Measurements from ENCODE around the gene MEN1.

The MEN1 gene

DNA sequence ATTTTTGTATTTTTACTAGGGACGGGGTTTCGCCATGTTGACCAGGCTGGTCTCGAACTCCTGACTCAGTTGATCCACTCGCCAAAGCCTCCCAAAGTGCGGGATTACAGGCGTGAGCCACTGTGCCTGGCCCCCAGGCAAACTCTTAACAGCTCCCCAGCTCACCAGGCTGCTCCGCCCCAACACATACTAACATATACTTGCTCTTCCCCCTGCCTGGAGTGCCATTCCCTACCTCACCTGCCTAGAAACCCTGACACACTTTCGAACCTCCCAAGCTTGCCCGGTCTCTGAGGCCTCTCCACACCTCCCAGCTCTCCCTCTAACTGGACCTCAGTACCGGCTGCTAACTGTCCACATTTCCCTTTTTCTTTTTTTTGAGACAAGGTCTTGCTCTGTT lies 15.8 kb downstream of the MEN1 start (continued):
- TF ChIP-seq, protein P1, sequence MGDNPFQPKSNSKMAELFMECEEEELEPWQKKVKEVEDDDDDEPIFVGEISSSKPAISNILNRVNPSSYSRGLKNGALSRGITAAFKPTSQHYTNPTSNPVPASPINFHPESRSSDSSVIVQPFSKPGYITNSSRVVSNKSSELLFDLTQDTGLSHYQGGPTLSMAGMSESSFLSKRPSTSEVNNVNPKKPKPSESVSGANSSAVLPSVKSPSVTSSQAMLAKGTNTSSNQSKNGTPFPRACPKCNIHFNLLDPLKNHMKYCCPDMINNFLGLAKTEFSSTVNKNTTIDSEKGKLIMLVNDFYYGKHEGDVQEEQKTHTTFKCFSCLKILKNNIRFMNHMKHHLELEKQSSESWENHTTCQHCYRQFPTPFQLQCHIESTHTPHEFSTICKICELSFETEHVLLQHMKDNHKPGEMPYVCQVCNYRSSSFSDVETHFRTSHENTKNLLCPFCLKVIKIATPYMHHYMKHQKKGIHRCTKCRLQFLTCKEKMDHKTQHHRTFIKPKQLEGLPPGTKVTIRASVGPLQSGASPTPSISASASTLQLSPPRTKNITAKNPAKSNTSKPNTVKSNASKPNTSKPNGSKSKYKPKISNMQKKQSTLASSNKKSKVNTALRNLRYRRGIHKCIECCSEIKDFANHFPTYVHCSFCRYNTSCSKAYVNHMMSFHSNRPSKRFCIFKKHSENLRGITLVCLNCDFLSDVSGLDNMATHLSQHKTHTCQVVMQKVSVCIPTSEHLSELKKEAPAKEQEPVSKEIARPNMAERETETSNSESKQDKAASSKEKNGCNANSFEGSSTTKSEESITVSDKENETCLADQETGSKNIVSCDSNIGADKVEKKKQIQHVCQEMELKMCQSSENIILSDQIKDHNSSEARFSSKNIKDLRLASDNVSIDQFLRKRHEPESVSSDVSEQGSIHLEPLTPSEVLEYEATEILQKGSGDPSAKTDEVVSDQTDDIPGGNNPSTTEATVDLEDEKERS (tag by site-specific recombination; IDR thresholded peaks at IDR 0.05) = no peak
- TF ChIP-seq, protein P2, sequence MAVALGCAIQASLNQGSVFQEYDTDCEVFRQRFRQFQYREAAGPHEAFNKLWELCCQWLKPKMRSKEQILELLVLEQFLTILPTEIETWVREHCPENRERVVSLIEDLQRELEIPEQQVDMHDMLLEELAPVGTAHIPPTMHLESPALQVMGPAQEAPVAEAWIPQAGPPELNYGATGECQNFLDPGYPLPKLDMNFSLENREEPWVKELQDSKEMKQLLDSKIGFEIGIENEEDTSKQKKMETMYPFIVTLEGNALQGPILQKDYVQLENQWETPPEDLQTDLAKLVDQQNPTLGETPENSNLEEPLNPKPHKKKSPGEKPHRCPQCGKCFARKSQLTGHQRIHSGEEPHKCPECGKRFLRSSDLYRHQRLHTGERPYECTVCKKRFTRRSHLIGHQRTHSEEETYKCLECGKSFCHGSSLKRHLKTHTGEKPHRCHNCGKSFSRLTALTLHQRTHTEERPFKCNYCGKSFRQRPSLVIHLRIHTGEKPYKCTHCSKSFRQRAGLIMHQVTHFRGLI (tag by site-specific recombination; IDR thresholded peaks at IDR 0.05) = no peak
- TF ChIP-seq ZNF274 (IDR thresholded peaks at IDR 0.05; ENCODE audit: low read length) (no peak), ZNF274 (tag by site-specific recombination; IDR thresholded peaks at IDR 0.05; ENCODE audit: borderline replicate concordance) (no peak)

DNA sequence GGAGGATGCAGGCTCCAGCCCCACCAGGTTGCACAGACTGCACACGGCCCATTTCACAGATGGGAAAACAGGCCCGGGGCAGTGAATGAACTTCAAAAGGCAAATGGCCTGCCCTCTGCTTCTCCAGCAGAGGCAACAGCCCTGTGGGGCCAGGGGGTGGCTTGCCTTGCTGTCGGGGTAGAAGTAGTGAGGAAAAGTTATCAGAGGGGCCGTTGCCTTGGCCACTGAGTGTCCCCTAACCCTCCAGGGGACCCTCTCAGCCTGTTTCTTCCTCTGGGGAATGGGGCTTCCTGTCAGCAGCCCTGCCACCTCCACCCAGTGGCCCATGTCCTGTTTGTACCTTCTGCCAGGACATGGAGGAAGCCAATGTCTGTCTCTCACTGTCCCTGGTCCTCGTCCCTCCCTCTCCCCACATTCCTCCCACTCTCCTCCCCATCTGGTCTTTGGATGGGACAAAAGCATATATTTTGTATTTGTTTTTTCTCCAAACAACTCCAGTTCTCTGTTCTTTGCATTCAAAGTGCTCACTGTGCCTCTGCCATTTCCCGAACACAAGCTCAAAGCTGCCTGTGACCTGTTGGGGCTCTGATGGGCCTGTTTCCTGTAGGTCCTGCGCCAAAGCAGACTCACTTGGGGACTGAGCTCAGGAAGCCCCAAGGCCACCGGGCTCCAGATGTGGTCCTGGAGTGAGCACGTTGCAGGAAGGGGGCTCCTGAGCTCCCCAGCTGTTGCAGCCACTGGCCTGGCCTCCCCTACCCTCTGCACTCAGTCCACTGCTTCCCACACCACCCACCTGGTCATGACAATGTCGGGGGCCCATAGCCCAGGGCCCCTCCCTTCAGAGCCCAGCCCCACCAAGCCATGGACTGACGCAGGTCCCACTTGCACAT lies 16.8 kb downstream of the MEN1 start:
- Histone ChIP-seq H3K9me3 (ENCODE audit: control insufficient read depth, insufficient read depth, low read depth, low read length) (no peaks in the 10 kb centered on the region), H3K4me3 (ENCODE audit: low read depth, low read length) (no peak overlapping the region), H3K27ac (ENCODE audit: extremely low read depth, low read depth, low read length) (no peak overlapping the region), H3K4me1 (ENCODE audit: control insufficient read depth, insufficient read depth, low read length) (no peaks in the 10 kb centered on the region), H3K36me3 (ENCODE audit: control insufficient read depth in 2 of 2, insufficient read depth in 1 of 2, low read length in 2 of 2) (peaks cover 0 to 28% of the 10 kb centered on the region in 2 experiments; a peak in 1 of 3 replicates)
- ChIA-PET CTCF (interaction anchor here (0.6 to 1.4 kb wide), 5 partner anchors 10 to 1342 kb away, joined by 3 to 5 read pairs (median 3); partner anchors contain the start of gene MAP4K2), POLR2A (interaction anchor here (1.1 kb wide), 1 partner anchor 15 kb away, joined by 4 read pairs; no protein-coding TSS in a partner anchor)
- TF ChIP-seq ZNF391 (tag by site-specific recombination; IDR thresholded peaks at IDR 0.05; ENCODE audit: borderline replicate concordance, low read depth) (no peak), ZNF768 (tag by site-specific recombination; IDR thresholded peaks at IDR 0.05) (no peak), KLF10 (tag by site-specific recombination; IDR thresholded peaks at IDR 0.05) (no peak), ZNF266 (tag by site-specific recombination; IDR thresholded peaks at IDR 0.05; ENCODE audit: low read depth) (no peak), HOXC10 (CRISPR knock-in tag; IDR thresholded peaks at IDR 0.05) (no peak), ZNF670 (tag by site-specific recombination; IDR thresholded peaks at IDR 0.05; ENCODE audit: low read depth) (no peak), ZNF585B (tag by site-specific recombination; IDR thresholded peaks at IDR 0.05) (no peak), RBAK (tag by site-specific recombination; IDR thresholded peaks at IDR 0.05) (no peak), ZNF701 (tag by site-specific recombination; IDR thresholded peaks at IDR 0.05) (no peak), ZNF16 (tag by site-specific recombination; IDR thresholded peaks at IDR 0.05; ENCODE audit: low read depth) (no peak)
- TF ChIP-seq, protein P3, sequence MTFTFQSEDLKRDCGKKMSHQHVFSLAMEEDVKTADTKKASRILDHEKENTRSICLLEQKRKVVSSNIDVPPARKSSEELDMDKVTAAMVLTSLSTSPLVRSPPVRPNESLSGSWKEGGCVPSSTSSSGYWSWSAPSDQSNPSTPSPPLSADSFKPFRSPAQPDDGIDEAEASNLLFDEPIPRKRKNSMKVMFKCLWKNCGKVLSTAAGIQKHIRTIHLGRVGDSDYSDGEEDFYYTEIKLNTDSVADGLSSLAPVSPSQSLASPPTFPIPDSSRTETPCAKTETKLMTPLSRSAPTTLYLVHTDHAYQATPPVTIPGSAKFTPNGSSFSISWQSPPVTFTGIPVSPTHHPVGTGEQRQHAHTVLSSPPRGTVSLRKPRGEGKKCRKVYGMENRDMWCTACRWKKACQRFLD (tag by site-specific recombination; IDR thresholded peaks at IDR 0.05) = no peak
- TF ChIP-seq, protein P4, sequence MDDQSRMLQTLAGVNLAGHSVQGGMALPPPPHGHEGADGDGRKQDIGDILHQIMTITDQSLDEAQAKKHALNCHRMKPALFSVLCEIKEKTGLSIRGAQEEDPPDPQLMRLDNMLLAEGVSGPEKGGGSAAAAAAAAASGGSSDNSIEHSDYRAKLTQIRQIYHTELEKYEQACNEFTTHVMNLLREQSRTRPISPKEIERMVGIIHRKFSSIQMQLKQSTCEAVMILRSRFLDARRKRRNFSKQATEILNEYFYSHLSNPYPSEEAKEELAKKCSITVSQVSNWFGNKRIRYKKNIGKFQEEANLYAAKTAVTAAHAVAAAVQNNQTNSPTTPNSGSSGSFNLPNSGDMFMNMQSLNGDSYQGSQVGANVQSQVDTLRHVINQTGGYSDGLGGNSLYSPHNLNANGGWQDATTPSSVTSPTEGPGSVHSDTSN (CRISPR knock-in tag; IDR thresholded peaks at IDR 0.05) = no peak

Measured in HEK293 (cell line).